Sciatic nerve (tissue), 2 donors: ENCODE measurements around the gene DSCAML1. TPM values are rescaled to one million over a fixed set of nuclear protein-coding genes. Genes with fewer than 3 reads are reported as not detected.

Experiments used
- ATAC-seq: fragments of 200-7000 bp; cut with Tn5 transposase; one replicate; pipeline ENCODE4 v1.9.1; 2020; ENCODE audit warnings: mild to moderate bottlenecking, moderate library complexity
- DNase-seq: peaks from one replicate; pipeline ENCODE4 v3.0.0-alpha.2; 2020; ENCODE audit warnings: low spot score
- intact Hi-C: fragments of 100-400 bp; cut with DNase I; formaldehyde crosslinking; loops from one replicate; pipeline ENCODE4 v1.14.2; 2022
- total RNA-seq: library from RNA; stranded (reverse); fragmentation: NEBNext Ultra II Directional; extraction: Animal tissue kit (Norgen Biotek cat#: 25700); gene quantifications from one replicate; pipeline ENCODE4 v1.2.1, GENCODE V29; 2021
- donor health status: DM: no; HTN: no; CAD: no.
- donor health status: DM: no; HTN: no; CAD: no.

Gene DSCAML1
- total RNA-seq, 1 donor from 2014 or later: 4.2 TPM

DNA sequence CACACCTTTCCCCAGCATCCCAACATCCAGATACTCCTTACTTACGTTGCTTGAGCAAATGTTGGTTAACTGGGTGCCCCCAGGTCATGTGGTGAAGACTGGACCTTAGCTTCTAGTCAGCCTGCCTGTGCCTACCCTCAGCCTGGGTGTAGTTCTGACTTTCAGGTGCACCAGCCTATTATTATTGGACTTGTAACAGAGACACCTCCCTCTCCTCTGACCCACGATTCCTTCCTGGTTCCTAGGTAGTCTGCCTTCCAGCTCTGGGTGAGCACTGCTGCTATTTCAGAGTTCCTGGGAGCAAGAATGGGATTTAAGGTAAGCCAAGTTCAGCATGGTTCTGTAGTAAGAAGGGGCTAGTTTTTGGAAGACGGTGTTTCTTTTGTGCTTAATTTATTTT, 138.2 kb downstream of the DSCAML1 start:
- ATAC-seq (no peak), DNase-seq (no peak)
- intact Hi-C loops: no loop called here

DNA sequence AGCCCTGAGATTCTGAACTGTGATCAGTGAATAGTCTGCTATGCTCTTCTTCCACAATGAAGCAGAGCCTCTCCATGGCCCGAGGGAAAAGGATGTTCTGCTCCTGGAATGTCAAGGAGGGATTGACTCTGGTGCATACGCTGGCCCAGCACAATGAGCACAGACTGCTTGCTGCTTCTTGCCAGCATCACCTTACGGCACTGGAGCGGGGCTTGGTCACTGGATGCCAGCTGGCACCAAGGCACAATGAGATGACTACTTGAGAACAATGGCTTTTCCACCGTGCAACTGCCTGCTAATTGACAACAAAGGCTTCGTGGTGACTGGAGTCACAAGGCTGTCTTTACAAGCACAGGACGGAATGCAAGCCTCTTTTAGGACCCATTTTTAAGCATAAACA, 139.2 kb downstream of the DSCAML1 start:
- intact Hi-C loops: no loop called here
- DNase-seq: no peak
- ATAC-seq: no peak

DNA sequence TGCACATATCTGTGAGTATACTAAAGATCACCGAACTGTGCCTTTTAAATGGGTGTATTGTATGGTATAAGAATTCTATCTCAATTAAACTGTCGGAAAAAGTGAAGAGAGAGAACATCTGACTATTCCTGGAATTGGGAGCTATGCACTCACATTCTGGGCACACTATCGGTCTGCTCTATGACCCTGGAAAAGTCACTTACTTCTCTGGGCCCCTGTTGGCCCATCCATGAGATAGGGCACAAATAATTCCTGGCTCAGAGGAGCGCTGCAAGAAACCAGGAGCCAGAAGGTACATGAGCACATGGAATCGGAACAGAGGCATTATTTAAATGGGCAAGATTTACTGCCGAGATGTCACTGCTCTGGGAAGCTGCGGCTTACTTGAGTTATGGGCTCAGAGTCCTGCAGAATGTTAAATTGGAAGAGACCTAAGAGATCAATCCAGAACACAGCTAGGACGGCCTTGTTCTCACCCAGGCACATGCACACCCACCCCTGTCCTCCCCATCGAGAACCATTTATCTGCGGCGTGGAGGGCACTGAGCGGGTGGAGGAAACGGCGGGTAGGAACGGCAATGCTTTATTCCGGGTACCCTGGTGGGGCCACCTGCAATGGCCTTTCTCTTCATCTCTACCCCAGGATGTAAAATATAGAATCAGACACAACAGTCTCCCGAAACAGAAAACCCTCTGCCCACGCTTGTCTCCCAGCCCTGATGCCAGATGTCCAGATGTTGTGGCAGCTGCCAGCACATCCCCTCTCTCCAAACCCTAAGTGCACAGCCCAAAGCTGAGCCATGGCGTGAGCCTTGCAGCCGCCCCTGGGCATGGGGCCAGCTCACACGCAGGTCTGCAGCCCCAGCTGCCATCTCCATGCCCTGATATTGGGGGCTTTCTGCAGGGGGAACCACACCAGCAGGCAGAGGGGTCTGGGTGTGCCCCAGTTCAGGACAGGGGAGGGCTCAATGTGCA, 142.4 kb downstream of the DSCAML1 start:
- no peak for DNase-seq
- no peak for ATAC-seq
- intact Hi-C loops: no loop called here

DNA sequence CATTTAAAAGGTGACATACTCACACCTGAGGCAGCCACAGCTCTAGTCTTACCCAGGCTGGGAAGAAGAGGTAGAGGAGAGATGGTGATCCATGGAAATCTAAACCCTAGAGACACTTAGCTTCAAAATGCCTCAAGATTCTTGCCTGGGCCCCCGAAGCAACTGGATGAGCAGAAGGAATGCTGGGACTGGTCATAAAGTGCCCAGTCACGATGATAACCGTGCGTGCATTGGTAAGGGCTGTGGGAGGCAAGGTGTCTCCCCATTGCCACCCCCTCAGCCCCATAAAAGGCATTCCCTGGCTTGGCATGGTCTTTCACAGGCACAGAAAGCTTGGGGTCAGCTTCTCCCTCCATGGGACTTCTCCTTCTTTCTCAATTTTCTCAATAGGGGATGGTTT, 144.5 kb downstream of the DSCAML1 start:
- intact Hi-C loops: no loop called here
- DNase-seq: no peak
- no peak for ATAC-seq

DNA sequence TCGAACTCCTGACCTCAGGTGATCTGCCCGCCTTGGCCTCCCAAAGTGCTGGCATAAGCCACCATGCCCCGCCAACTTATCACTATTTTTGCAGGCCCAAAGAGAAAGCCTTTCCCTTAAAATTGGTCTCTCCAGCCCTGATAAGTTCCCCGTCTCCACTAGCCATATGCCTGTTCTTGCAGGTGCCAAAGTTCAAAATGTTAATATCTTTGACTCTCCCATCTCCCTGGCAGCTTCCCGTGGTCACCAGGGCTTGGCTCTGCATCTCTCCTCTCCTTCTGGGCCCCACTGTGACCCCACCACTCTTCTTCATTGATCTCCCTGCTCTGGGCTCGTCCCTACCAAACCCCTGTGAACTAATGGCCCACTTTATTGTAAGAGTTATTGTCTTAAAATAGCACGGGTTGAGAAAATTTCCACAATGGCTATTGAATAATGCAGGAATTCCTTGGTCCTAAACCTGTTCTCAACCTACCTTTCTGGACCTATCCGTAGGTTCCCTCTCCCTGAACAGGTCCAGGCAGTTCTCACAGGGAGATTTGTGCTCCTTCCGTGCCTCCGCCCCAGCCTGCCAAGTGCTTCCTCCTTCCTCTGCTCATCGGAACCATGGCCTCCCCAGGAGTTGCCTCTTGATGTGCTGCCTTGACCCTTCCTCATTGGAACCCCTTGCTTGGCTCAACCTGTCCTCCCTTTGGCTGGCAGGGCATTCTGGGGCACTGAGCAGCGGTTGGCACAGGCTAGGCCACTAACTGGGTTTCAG, 147.5 kb downstream of the DSCAML1 start:
- no peak for DNase-seq
- no peak for ATAC-seq
- intact Hi-C loops: no loop called here

DNA sequence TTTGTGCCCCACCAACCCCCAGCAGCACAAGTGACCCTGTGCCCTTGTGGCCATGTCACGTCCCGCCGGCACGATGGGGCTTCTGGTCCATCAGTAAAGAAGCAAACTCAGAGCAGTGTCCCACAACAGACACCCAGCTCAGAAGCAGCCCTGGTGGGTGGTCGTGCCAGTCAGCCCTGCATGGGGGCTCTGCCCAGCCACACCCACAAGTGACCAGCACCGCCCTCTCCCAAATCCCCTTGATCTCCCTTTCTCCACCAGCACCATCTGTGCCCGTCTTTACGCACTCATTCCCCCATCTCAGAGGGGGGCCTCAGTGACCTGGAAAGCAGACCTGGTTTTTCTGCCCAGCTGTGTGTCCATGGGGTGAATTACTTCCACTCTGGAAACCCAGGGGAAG, 149.1 kb downstream of the DSCAML1 start:
- ATAC-seq: no peak
- intact Hi-C loops: no loop called here
- DNase-seq: no peak

DNA sequence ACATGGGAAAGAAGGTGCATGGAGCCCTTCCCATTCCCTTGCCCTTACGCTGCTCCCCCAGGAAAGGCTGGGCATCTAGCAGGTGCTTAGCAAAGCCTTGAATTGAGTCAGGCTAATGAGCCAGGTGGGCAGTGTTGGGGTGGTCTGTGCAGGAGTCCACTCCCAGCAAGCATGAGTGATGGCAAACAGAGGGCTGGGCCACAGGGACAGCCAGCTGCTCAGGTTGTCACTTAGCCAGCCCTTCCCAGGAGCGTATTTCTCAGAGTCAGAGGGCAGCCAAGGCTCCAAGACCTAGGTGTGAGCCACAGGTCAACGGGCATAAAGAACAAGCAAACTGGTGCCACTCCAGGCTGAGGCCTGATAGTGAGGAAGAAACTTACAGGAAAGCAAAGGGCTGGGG, 149.8 kb downstream of the DSCAML1 start:
- intact Hi-C loops: no loop called here
- DNase-seq (no peak), ATAC-seq (no peak)

DNA sequence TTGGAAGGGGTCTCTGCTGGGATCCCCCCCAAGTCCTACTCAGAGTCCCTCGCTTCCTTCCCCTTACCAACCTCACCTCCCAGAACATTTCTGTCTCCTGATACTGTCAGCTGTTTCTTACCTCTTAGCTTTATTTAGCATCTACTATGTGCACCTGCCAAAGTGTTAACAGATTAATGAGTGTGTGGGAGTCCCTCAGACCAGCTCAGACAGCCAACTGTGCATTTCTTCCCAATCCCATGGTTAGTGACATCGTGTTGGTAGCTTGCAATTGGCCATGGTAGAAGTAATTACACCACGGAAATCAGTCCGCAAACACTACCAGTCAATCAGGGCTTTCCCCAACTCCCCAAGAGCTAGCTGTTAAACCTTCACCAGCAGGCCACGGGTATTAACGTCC, 150.6 kb downstream of the DSCAML1 start:
- ATAC-seq: no peak
- DNase-seq: no peak
- intact Hi-C loops: no loop called here

DNA sequence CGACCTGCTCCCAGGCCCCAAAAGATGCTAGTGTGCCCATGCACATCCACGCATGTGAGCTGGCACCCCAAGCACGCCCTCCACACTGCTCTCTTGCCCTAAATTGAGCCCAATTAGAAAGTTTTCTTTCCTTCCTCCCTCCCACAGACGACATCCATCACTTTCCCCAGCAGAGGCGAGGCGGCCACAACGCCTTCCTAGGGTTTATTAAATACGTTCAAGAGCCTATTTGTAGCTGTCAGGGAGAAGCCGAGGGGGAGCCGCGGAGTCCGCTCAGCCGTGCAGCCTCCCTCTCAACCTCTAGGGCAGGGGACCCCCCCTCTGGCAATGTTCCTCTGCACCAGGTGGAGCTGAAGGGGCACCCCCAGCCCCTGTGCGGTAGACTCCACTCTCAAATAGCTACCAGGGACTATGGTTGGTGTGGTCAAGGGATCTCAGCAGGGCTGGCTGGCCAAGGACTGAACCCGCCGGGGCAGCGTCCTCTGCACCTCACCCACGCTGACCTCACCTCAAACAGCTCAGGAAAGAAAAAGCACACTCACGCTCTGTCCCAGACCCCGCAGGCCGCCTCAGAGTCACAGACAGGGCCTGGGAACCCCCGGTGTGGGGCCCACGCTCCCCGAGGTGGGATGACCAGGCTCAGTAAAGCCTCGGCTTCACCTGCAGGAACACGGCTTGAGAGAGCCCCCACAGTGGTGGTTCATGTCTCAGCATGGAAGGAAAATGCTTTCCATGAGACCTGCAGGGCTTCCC, 152.4 kb downstream of the DSCAML1 start:
- no peak for DNase-seq
- intact Hi-C loops: no loop called here
- no peak for ATAC-seq

DNA sequence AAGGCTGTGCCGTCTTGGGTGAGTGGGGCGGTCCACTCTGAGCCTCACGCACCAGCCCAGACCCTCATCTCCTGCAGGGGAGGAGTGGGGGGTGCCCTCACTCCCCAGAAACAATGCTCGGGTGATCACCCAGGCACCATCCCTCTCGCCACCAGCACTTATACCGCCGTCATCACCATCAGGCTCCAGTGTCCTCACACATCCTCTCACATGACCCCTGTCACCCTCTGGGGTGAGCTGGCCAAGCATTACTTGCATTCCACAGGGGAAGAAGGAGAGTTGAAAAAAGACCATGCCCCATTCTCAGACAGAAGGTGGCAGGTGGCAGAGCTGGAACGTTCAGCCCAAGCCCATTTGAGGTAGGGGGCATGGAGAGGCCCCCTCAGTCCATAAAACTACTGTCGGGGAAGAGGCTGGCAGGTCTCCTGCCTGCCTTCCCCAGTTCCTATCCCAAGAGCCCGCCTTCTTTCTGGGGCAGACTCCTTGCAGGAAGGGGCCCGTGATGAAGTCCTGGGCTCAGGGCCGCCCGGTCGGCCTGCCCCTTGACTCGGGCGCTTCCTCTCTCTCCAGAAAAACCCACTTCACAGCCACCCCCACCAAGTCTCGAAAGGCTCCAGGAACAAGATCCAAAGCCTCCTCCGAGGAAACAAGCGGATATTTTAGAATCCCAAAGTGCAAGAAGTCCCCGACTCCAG, 153.3 kb downstream of the DSCAML1 start:
- ATAC-seq (no peak), DNase-seq (no peak)
- intact Hi-C loops: no loop called here

DNA sequence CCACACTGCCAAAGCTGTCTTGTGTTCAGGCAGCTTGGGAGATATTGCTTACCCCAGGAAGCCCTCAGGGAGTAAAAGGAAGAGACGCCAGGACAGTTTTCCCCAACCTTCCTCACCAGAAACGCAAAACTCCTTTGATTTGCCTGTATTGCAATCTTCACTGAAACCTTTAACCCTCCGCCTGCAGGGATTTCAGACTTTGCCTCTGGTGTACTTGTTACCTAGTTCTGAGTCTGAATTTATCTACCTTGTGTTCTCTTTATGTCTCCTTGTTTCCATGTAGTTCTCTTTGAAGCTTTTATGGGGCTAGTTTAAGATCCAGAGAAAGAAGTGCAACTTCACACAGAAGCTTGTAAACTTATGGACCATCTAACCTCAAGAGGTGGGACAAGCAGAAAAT, 154.2 kb downstream of the DSCAML1 start:
- no peak for DNase-seq
- intact Hi-C loops: no loop called here
- ATAC-seq: no peak

DNA sequence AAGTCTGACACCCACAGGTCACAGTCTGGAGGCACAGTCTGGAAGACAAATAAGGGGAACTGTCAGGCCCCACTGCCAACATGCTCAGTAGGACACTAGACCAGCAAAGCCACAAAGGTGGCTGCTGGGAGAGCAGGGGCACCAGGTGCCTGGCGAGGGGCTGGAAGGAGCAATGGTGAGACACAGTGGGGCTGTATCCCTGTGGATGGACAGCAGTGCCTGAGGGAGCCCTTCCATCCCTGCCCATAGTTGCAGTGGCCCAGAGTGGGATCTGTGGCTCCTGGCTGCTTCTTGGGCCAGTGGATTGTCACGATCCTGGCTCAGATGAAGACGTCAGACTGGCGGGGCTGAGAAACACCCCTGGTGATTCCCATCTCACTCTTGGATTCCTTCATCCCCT, 154.6 kb downstream of the DSCAML1 start:
- no peak for DNase-seq
- ATAC-seq: no peak
- intact Hi-C loops: no loop called here

DNA sequence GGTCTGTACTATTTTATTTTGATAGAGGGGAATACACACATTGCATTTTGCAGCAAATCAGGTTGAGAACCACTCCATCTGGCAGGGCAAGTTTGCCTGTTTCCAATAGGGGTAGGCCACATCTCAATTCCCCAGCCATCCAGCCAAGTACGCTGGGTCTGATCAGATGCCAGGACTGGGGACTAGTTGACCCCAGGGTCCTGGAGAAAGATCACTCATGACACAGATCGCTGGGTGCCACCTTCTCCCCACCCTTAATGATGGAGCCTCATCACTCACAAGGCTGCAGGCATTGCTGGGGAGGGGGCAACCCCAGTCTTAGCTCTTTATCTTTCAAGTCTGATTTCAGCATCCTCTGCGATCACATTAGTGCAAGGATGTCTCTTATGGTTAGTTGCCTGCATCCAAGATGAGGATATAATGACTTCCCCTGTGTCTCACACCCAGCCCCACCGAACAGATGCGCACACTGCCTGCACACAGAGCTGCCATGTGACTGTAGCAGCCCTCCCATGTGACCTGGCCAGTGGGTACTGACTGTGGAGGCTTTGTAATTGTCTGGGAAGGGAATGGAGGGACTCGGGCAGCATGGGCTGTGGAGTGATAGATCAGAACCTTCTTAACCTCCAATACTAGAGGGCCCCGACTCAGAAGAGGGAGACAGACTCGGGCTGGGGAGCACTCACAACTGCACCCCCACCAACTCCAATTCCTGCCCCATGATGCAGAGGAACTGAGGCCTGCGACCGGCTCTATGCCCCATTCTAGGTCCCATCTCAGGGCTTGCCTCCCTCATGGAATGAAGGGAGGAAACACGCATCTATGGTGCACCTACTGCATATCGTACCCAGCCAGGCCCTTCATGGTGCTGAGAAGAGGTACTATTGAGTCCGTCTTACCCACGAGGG, 155.8 kb downstream of the DSCAML1 start:
- DNase-seq (no peak), ATAC-seq (no peak)
- intact Hi-C loops: no loop called here

DNA sequence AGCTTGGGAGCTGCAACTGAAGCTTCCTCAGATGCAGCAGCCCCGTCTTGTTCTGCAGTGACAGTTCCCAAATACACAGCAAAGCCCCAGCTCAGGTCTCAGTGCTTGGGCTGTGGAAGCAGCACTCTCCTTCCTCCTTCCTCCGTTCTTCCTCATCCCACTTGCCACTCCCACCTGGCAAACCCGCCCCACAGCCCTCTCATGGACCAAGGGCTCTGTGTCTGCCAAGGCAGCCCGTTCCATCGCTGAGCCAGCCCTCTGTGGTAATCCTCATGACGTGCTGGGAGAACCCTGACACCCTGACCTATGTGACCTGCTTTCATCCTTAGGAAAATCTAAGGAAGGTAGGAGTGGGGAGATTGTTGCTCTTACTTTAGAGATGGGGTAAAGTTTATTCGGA, 157.0 kb downstream of the DSCAML1 start:
- intact Hi-C loops: no loop called here
- DNase-seq (no peak), ATAC-seq (no peak)

DNA sequence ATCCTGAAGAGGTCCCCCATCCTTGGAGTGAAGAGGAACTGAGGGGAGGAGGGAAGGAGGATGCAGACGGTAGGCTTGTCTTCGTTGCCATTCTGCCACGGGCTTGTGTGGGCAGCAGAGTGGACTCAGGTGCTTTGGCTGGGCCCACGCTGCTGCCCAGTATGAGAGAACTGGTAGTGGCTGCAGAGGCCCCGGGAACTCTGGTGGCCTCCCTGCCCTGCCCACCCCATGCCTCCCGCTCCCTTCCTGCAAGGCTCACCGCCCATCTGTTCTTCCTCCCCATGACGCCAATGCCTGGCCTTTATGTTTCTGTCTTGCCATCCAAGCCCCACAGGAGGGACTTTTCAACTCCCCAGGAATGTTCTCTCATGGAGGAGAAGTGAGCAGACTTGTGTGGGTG, 157.4 kb downstream of the DSCAML1 start:
- intact Hi-C loops: no loop called here
- ATAC-seq (no peak), DNase-seq (no peak)

DNA sequence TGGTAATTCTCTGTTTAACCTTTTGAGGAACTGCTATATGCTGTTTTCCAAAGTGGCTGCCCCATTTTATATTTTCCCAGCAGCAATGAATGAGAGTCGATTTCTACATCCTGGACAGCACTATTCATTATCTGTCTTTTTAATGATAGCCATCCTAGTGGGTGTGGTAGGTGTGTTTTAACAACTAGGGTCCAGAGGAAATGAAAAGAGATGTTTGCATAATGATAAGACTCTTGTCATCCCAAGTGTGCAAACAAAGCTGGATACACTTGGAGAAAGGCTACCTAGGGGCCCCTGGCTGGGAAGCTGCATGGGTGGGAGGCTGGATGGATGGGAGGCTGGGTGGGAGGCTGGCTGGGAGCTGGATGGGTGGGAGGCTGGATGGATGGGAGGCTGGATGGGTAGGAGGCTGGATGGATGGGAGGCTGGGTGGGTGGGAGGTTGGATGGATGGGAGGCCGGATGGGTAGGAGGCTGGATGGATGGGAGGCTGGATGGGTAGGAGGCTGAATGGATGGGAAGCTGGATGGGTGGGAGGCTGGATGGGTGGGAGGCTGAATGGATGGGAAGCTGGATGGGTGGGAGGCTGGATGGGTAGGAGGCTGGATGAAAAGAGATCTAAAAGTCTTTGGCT, 158.0 kb downstream of the DSCAML1 start:
- no peak for ATAC-seq
- DNase-seq: no peak

DNA sequence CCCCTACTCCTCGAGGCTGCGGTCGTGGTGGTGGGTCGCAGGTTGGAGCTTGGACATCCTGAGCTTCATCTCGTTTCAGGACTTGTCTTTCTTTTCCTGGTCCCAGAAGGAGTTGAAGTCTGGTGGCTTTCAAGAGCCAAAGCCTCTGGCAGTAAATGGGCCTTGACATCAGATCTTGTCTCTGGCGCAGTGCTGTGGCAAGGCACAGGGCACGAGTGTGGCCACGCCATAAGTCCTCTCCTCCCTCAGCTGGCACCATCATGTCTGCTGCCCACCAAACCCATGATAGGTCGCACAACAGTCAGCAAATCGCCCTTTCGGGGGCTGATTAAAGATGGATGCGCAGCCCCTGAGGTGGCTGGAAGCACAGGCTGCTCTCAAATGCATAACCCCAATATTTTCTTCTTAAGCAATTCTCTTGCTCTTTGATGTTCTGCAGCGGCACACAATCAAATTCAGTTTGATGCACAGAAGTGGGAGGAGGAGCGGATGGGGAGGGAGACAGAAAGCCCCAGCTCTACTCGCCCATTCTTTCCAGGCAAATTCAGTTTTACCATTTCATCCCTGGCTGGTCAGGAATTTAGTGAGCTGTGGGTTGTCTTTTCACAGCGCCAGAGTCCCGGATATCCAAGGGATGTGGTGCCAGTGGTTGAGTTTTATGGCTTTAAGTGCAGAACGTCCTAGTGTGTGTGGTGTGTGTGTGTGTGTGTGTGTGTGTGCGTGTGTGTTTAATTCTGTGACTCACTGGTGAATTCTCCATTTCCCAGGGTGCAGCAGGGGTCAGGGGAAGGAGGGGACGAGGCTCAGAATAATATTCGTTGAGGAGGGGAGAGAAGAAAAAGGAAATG, 162.0 kb downstream of the DSCAML1 start:
- ATAC-seq: no peak
- intact Hi-C loops: no loop called here
- DNase-seq: no peak

More for the DNA sequence above, 158.0 kb downstream of the DSCAML1 start:
- intact Hi-C loops: no loop called here
